Measurements from ENCODE around the gene RHOB. TPM values are rescaled to one million over a fixed set of nuclear protein-coding genes. Genes with fewer than 3 reads are reported as not detected.

RHOB gene
- total RNA-seq, 1 experiment from 2014 or later = 28.1 TPM

GRCh38 chr2:20424300-20425290 is 22.3 kb upstream of the RHOB start:
- peaks cover 7% of the 10 kb centered on the region for H3K36me3 Mint-ChIP-seq (ENCODE audit: insufficient read depth, unreplicated experiment)
- no peaks in the 10 kb centered on the region for H3K9me3 Mint-ChIP-seq (ENCODE audit: unreplicated experiment)
- BruUV-seq (replicated peaks) = no TSS peak
- H3K4me1 Mint-ChIP-seq (ENCODE audit: insufficient read depth, unreplicated experiment) = peaks cover 47% of the 10 kb centered on the region
- ChIA-PET POLR2A (interaction anchor here (0.6 to 5.0 kb wide), 3 partner anchors 13 to 22 kb away, joined by 3 to 35 read pairs (median 4); partner anchors contain the start of gene RHOB), CTCF (interaction anchor here (0.6 to 16.5 kb wide), 10 partner anchors 9 to 227 kb away, joined by 3 to 275 read pairs (median 6); partner anchors contain the start of gene HS1BP3)
- no peaks in the 10 kb centered on the region for H3K27me3 Mint-ChIP-seq (ENCODE audit: insufficient read depth, unreplicated experiment)
- DNase-seq (ENCODE audit: unreplicated experiment) = peak; percentile 61
- intact Hi-C loops (cut with micrococcal nuclease) = no loop called here
- H3K27ac Mint-ChIP-seq (ENCODE audit: low read depth, unreplicated experiment) = peak overlapping the region; percentile 67
- no peak overlapping the region for H3K4me3 Mint-ChIP-seq (ENCODE audit: unreplicated experiment)
- no peak for TF ChIP-seq CTCF (IDR thresholded peaks at IDR 0.05; ENCODE audit: unreplicated experiment)

- POLR2A ChIA-PET = interaction anchor here (0.7 to 1.4 kb wide), 4 partner anchors 10 to 18 kb away, joined by 3 to 5 read pairs (median 4); no protein-coding TSS in a partner anchor
- Mint-ChIP-seq H3K4me1 (ENCODE audit: insufficient read depth, unreplicated experiment) (peaks cover 53% of the 10 kb centered on the region), H3K4me3 (ENCODE audit: unreplicated experiment) (no peak overlapping the region), H3K9me3 (ENCODE audit: unreplicated experiment) (no peaks in the 10 kb centered on the region), H3K27me3 (ENCODE audit: insufficient read depth, unreplicated experiment) (no peaks in the 10 kb centered on the region), H3K36me3 (ENCODE audit: insufficient read depth, unreplicated experiment) (peaks cover 7% of the 10 kb centered on the region), H3K27ac (ENCODE audit: low read depth, unreplicated experiment) (peak overlapping the region; percentile 67)
- BruUV-seq (replicated peaks) = no TSS peak
- intact Hi-C loops (cut with micrococcal nuclease) = no loop called here
- TF ChIP-seq CTCF (IDR thresholded peaks at IDR 0.05; ENCODE audit: unreplicated experiment) = no peak
- CTCF ChIA-PET = interaction anchor here (0.6 to 16.5 kb wide), 7 partner anchors 12 to 126 kb away, joined by 3 to 275 read pairs (median 4); no protein-coding TSS in a partner anchor
- peak; percentile 36 for DNase-seq (ENCODE audit: unreplicated experiment)
Observed at GRCh38 chr2:20425371-20425881, 21.4 kb upstream of the RHOB start.

- H3K4me3 Mint-ChIP-seq (ENCODE audit: unreplicated experiment) = no peak overlapping the region
- CTCF ChIA-PET = interaction anchor here (0.6 to 16.5 kb wide), 8 partner anchors 11 to 211 kb away, joined by 3 to 275 read pairs (median 4); no protein-coding TSS in a partner anchor
- POLR2A ChIA-PET = interaction anchor here (0.7 to 1.4 kb wide), 4 partner anchors 10 to 18 kb away, joined by 3 to 5 read pairs (median 4); no protein-coding TSS in a partner anchor
- peaks cover 57% of the 10 kb centered on the region for H3K4me1 Mint-ChIP-seq (ENCODE audit: insufficient read depth, unreplicated experiment)
- no peak for TF ChIP-seq CTCF (IDR thresholded peaks at IDR 0.05; ENCODE audit: unreplicated experiment)
- H3K9me3 Mint-ChIP-seq (ENCODE audit: unreplicated experiment) = no peaks in the 10 kb centered on the region
- H3K36me3 Mint-ChIP-seq (ENCODE audit: insufficient read depth, unreplicated experiment) = peaks cover 7% of the 10 kb centered on the region
- no TSS peak for BruUV-seq (replicated peaks)
- intact Hi-C loops (cut with micrococcal nuclease) = no loop called here
- no peak overlapping the region for H3K27ac Mint-ChIP-seq (ENCODE audit: low read depth, unreplicated experiment)
- H3K27me3 Mint-ChIP-seq (ENCODE audit: insufficient read depth, unreplicated experiment) = no peaks in the 10 kb centered on the region
- no peak for DNase-seq (ENCODE audit: unreplicated experiment)
Observed at GRCh38 chr2:20425884-20426283, 21.0 kb upstream of the RHOB start.

All from MCF 10A (cell line).